Stomach (tissue), 9 donors: ENCODE measurements around the gene THADA. TPM values are rescaled to one million over a fixed set of nuclear protein-coding genes. Genes with fewer than 3 reads are reported as not detected.
A peak's percentile ranks its signal among the peaks of the same experiment; 100 is the strongest.

Experiments used
- DNase-seq, 2 donors: peaks; one replicate each; pipeline versions ENCODE4 v3.0.0 to v3.0.0-alpha.2; 2013 to 2019
- H3K27ac ChIP-seq, 5 donors: fragments of 200-600 bp in 4 of 5; sonication (generic) in 4 of 5; one replicate each; pipeline ENCODE4 v1.5.1; 2013 to 2019; ENCODE audit warnings: mild to moderate bottlenecking in 1 of 5, moderate library complexity in 1 of 5
- H3K27me3 ChIP-seq, 3 donors: fragments of 200-600 bp; sonication (generic); one replicate each; pipeline ENCODE4 v1.5.1; 2017 to 2019; ENCODE audit warnings: mixed run types in 1 of 3
- H3K36me3 ChIP-seq, 4 donors: fragments of 200-600 bp; sonication (generic); 1 replicate in 3 of 4; 2 replicates in 1 of 4; pipeline ENCODE4 v1.5.1; 2016 to 2019
- H3K4me1 ChIP-seq, 4 donors: fragments of 200-600 bp; sonication (generic); one replicate each; pipeline ENCODE4 v1.5.1; 2016 to 2019
- H3K4me3 ChIP-seq, 4 donors: fragments of 200-600 bp; sonication (generic) in 3 of 4; one replicate each; pipeline ENCODE4 v1.5.1; 2016 to 2019; ENCODE audit warnings: mild to moderate bottlenecking in 1 of 4
- H3K9me3 ChIP-seq, 4 donors: fragments of 200-600 bp; sonication (generic); one replicate each; pipeline ENCODE4 v1.5.1; 2016 to 2019
- CTCF ChIP-seq, 7 experiments: fragments of 450-650 bp in 4 of 7; fragments of 200-600 bp in 3 of 7; sonication (generic) in 3 of 7; IDR thresholded peaks; one replicate each; pipeline ENCODE4 v1.5.1; 2016 to 2019; ENCODE audit warnings: antibody characterized with exemption in 7 of 7, control low read depth in 2 of 7, mild to moderate bottlenecking in 1 of 7
- EP300 ChIP-seq: sonication (generic); formaldehyde crosslinking; IDR thresholded peaks from one replicate; pipeline ENCODE4 v1.6.1; 2017; ENCODE audit warnings: antibody characterized with exemption
- POLR2A ChIP-seq, 4 donors: fragments of 450-650 bp; IDR thresholded peaks; one replicate each; pipeline ENCODE4 v1.6.1; 2016; ENCODE audit warnings: antibody characterized with exemption in 4 of 4, control low read depth in 2 of 4, mild to moderate bottlenecking in 1 of 4, moderate library complexity in 1 of 4
- POLR2AphosphoS5 ChIP-seq, 3 donors: sonication (generic); formaldehyde crosslinking; IDR thresholded peaks; one replicate each; pipeline ENCODE4 v1.6.1; 2016; ENCODE audit warnings: antibody characterized with exemption in 3 of 3
- WGBS, 5 donors: extraction: QIAGEN DNeasy Blood & Tissue Kit in 3 of 5; methylation state at CpG; one replicate each; pipeline versions ENCODE4 v1.1.5 to v1.1.7; 2013 to 2018; 5-methylcytosine and 5-hydroxymethylcytosine counted together
- intact Hi-C: fragments of 100-400 bp; cut with DNase I; formaldehyde crosslinking; loops from one replicate; pipeline ENCODE4 v1.15.1; 2023; ENCODE audit warnings: low total_unique reads
- polyA plus RNA-seq, 3 donors: library from polyadenylated mRNA; stranded (reverse); fragments of 200-250 nt; gene quantifications; one replicate each; pipeline ENCODE4 v1.2.3, GENCODE V29; 2013
- total RNA-seq, 5 donors: library from RNA; depleted of rRNA; stranded (reverse); fragments of >200 nt; gene quantifications; one replicate each; pipeline versions ENCODE4 v1.1.0 to v1.2.3, GENCODE V29; 2014 to 2016
- donor health status: healthy with polysubstance abuse.
- donor health status: Bipolar disorder and iron deficiency.
- donor health status: healthy.

THADA gene
- total and polyA plus RNA-seq, 8 donors = 8.0 to 109 (median 31.9) TPM

- Histone ChIP-seq H3K27ac (peak overlapping the region in 3 of 5 donors; percentile 59 to 69 (median 63)), H3K4me3 (no peak overlapping the region), H3K27me3 (no peaks in the 10 kb centered on the region), H3K9me3 (no peaks in the 10 kb centered on the region), H3K36me3 (no peaks in the 10 kb centered on the region), H3K4me1 (peaks cover 31 to 88% (median 58%) of the 10 kb centered on the region in 4 donors)
- 81 to 93% (median 90%) methylated on average over 2 of the region's 2 CpGs for WGBS, 5 donors
- no peak for DNase-seq
- TF ChIP-seq POLR2AphosphoS5 (IDR thresholded peaks at IDR 0.05) (no peak), POLR2A (IDR thresholded peaks at IDR 0.05) (no peak), EP300 (no peak), CTCF (IDR thresholded peaks at IDR 0.05) (no peak)
- intact Hi-C loops = no loop called here
Measured at GRCh38 chr2:43465234-43465633, 130.6 kb downstream of the THADA start.

- H3K4me1 ChIP-seq = peaks cover 34 to 90% (median 62%) of the 10 kb centered on the region in 4 donors
- no peaks in the 10 kb centered on the region for H3K36me3 ChIP-seq
- DNase-seq = peak in 1 of 2 donors; percentile 48
- H3K27ac ChIP-seq = peak overlapping the region in 4 of 5 donors; percentile 45 to 69 (median 61)
- no peak overlapping the region for H3K4me3 ChIP-seq
- no peaks in the 10 kb centered on the region for H3K27me3 ChIP-seq
- TF ChIP-seq POLR2A (IDR thresholded peaks at IDR 0.05) = no peak
- TF ChIP-seq CTCF (IDR thresholded peaks at IDR 0.05) = no peak
- TF ChIP-seq EP300 = no peak
- peak in 1 of 3 donors; percentile 53 for TF ChIP-seq POLR2AphosphoS5 (IDR thresholded peaks at IDR 0.05)
- H3K9me3 ChIP-seq = no peaks in the 10 kb centered on the region
- WGBS, 5 donors = 66 to 74% (median 72%) methylated on average over 7 of the region's 7 CpGs
- intact Hi-C loops = no loop called here
Measured at GRCh38 chr2:43464590-43464989, 131.2 kb downstream of the THADA start.

GRCh38 chr2:43462866-43463641 lies 132.8 kb downstream of the THADA start:
- Histone ChIP-seq H3K36me3 (no peaks in the 10 kb centered on the region), H3K27ac (peak overlapping the region in 4 of 5 donors; percentile 45 to 69 (median 61)), H3K9me3 (no peaks in the 10 kb centered on the region), H3K4me3 (no peak overlapping the region), H3K27me3 (no peaks in the 10 kb centered on the region), H3K4me1 (peaks cover 41 to 90% (median 62%) of the 10 kb centered on the region in 4 donors)
- intact Hi-C loops = no loop called here
- WGBS, 5 donors = 16 to 39% (median 25%) methylated on average over 4 of the region's 4 CpGs
- TF ChIP-seq POLR2A (IDR thresholded peaks at IDR 0.05) (no peak), POLR2AphosphoS5 (IDR thresholded peaks at IDR 0.05) (peak in 1 of 3 donors; percentile 19)
- DNase-seq = peak; percentile 48 to 77

- Histone ChIP-seq H3K4me3 (no peak overlapping the region), H3K9me3 (no peaks in the 10 kb centered on the region), H3K27ac (peak overlapping the region in 3 of 5 donors; percentile 59 to 69 (median 63)), H3K27me3 (no peaks in the 10 kb centered on the region), H3K4me1 (peaks cover 41 to 90% (median 65%) of the 10 kb centered on the region in 4 donors), H3K36me3 (no peaks in the 10 kb centered on the region)
- DNase-seq = no peak
- TF ChIP-seq CTCF (IDR thresholded peaks at IDR 0.05) (no peak), EP300 (no peak)
- 61 to 79% (median 73%) methylated on average over 3 of the region's 3 CpGs for WGBS, 5 donors
- intact Hi-C loops = no loop called here
Measured at GRCh38 chr2:43461453-43462073, 134.3 kb downstream of the THADA start.
